Tibial nerve (tissue), 4 donors: ENCODE data around the gene IFNA2.
"Not testable (repeated sequence)": the region's sequence is repeated elsewhere in the genome, so short reads cannot be mapped to it uniquely, and the experiment has no call there.

Experiments
- EP300 ChIP-seq, 2 donors: sonication (generic); formaldehyde crosslinking; IDR thresholded peaks; one replicate each; pipeline ENCODE4 v1.6.1; 2017; ENCODE audit warnings: antibody characterized with exemption in 2 of 2, mild to moderate bottlenecking in 1 of 2
- POLR2A ChIP-seq, 2 donors: fragments of 450-650 bp; IDR thresholded peaks; one replicate each; pipeline ENCODE4 v1.6.1; 2017; ENCODE audit warnings: antibody characterized with exemption in 2 of 2, mild to moderate bottlenecking in 2 of 2, moderate library complexity in 2 of 2
- TF ChIP-seq, protein P1 (sequence below), 5 experiments: fragments of 200-600 bp in 3 of 5; fragments of 450-650 bp in 2 of 5; sonication (generic) in 3 of 5; IDR thresholded peaks; one replicate each; pipeline ENCODE4 v1.5.1; 2016 to 2019; ENCODE audit warnings: antibody characterized with exemption in 5 of 5, mild to moderate bottlenecking in 3 of 5, moderate library complexity in 2 of 5

DNA sequence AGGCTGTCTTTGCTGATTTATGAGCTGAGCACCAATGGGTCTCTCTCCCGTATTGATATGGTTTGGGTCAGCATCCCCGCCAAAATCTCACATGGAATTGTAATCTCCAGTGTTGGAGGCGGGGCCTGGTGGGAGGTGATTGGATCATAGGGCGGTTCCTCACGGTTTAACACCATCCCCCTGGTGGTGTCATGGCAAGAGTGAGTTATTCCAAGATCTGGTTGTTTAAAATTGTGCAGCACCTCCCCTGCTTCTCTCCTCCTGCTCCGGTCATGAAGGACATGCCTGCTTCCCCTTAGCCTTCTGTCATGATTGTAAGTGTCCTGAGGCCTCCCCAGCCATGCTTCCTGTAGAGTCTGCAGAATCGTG, 49.8 kb upstream of the IFNA2 start:
- TF ChIP-seq, protein P1, sequence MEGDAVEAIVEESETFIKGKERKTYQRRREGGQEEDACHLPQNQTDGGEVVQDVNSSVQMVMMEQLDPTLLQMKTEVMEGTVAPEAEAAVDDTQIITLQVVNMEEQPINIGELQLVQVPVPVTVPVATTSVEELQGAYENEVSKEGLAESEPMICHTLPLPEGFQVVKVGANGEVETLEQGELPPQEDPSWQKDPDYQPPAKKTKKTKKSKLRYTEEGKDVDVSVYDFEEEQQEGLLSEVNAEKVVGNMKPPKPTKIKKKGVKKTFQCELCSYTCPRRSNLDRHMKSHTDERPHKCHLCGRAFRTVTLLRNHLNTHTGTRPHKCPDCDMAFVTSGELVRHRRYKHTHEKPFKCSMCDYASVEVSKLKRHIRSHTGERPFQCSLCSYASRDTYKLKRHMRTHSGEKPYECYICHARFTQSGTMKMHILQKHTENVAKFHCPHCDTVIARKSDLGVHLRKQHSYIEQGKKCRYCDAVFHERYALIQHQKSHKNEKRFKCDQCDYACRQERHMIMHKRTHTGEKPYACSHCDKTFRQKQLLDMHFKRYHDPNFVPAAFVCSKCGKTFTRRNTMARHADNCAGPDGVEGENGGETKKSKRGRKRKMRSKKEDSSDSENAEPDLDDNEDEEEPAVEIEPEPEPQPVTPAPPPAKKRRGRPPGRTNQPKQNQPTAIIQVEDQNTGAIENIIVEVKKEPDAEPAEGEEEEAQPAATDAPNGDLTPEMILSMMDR (IDR thresholded peaks at IDR 0.05), result not testable (repeated sequence)
- TF ChIP-seq EP300, POLR2A (IDR thresholded peaks at IDR 0.05): not testable (repeated sequence)
